Stimulated activated CD4-positive, alpha-beta T cell treated with anti-CD3 and anti-CD28 coated beads, Interleukin-4, amount 100 ng/mL, for 1 hour (primary cell): ENCODE results near the gene GFM1.
"Not testable (repeated sequence)": the region's sequence is repeated elsewhere in the genome, so short reads cannot be mapped to it uniquely, and the experiment has no call there.

ENCODE experiments used
- DNase-seq: peaks from one replicate; pipeline ENCODE4 v3.0.0-alpha.2; 2020

Gene GFM1

GRCh38 chr3:158679547-158680000, 35.2 kb downstream of the GFM1 start:
- no peak for DNase-seq

GRCh38 chr3:158680861-158681260, 36.5 kb downstream of the GFM1 start:
- DNase-seq, result no peak

- DNase-seq, result no peak
These were observed 39.1 kb downstream of the GFM1 start for GRCh38 chr3:158683230-158683962.

- no peak for DNase-seq
These were observed 40.8 kb downstream of the GFM1 start for GRCh38 chr3:158685159-158685558.

- not testable (repeated sequence) for DNase-seq
These were observed 49.6 kb downstream of the GFM1 start for GRCh38 chr3:158693866-158694456.

- no peak for DNase-seq
These were observed 52.3 kb downstream of the GFM1 start for GRCh38 chr3:158696618-158697017.

GRCh38 chr3:158700559-158700958, 56.2 kb downstream of the GFM1 start:
- DNase-seq, result no peak

- DNase-seq, result no peak
These were observed 57.2 kb downstream of the GFM1 start for GRCh38 chr3:158701420-158702065.

- no peak for DNase-seq
These were observed 58.6 kb downstream of the GFM1 start for GRCh38 chr3:158702815-158703481.

GRCh38 chr3:158703566-158703965, 59.2 kb downstream of the GFM1 start:
- DNase-seq, result no peak

- no peak for DNase-seq
These were observed 65.3 kb downstream of the GFM1 start for GRCh38 chr3:158709666-158710083.

GRCh38 chr3:158710601-158711000, 66.3 kb downstream of the GFM1 start:
- DNase-seq, result no peak

GRCh38 chr3:158711886-158712285, 67.6 kb downstream of the GFM1 start:
- no peak for DNase-seq

GRCh38 chr3:158712443-158712842, 68.1 kb downstream of the GFM1 start:
- no peak for DNase-seq

GRCh38 chr3:158713094-158713499, 68.8 kb downstream of the GFM1 start:
- DNase-seq, result no peak

GRCh38 chr3:158717576-158717975, 73.2 kb downstream of the GFM1 start:
- DNase-seq, result no peak

- no peak for DNase-seq
These were observed 74.3 kb downstream of the GFM1 start for GRCh38 chr3:158718490-158719170.

- DNase-seq, result no peak
These were observed 77.8 kb downstream of the GFM1 start for GRCh38 chr3:158722108-158722507.

- no peak for DNase-seq
These were observed 79.7 kb downstream of the GFM1 start for GRCh38 chr3:158723991-158724390.

GRCh38 chr3:158725348-158726011, 81.2 kb downstream of the GFM1 start:
- DNase-seq, result no peak

- no peak for DNase-seq
These were observed 83.1 kb downstream of the GFM1 start for GRCh38 chr3:158727206-158728060.

GRCh38 chr3:158728061-158728377, 83.7 kb downstream of the GFM1 start:
- DNase-seq, result no peak
